A549 treated with AZD2906 at 1 μM for 4 hours (cell line): ENCODE measurements around the gene TUBA1B. TPM values are rescaled to one million over a fixed set of nuclear protein-coding genes. Genes with fewer than 3 reads are reported as not detected.

Experiments used
- total RNA-seq: library from RNA; stranded (reverse); fragments of 200-300 nt; extraction: Qiagen RNA extraction; gene quantifications from 5 replicates; pipeline ENCODE4 v1.2.3, GENCODE V29; 2022

The TUBA1B gene
- 2,296 to 2,496 TPM (median 2,380 TPM) in 5 replicates for total RNA-seq

DNA sequence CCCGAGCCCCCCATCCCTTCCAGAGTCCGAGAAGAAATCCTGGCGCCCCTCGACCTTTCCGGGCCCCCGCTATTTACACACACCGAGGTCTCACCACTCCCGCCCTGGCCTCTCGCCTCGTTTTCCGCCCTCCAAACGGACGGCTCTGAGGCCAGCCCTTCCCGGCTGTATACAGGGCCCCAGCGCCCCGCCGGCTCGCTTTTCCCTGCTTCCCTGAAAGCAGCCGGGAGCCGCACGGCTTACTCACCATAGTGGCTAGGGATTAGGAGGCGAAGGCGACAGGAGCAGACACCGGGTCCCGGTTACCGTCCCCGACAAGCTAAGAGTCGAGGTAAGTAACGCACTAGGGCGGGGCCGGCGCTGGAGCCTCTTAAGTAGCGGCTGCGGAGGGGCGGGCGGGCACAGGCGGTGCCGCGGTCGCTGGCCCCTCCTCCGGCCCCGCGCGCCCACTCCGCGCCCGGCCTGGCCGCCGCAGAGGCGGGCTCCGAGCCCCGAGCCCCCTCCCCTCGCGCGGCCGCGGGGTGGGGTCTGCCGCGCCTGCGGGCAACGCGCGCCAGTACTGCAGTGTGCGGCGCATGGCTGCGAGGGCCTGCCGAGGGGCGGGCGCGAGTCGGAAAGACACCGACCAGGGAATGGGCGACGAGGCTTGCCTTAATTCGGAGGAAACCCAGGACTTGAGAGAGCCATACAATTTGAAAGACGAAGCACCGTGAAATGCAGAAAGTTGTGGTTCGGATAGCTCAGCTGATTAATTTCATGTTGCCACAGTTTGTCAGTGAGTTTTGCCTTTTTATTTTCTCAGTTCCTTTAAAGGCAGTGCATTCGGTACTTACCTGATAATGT, at the start of gene TUBA1B:
TSS of gene TUBA1B (minus strand) at position 345 of the 843 bp plus-strand sequence. CDS start at position 250, 95 bp downstream.

DNA sequence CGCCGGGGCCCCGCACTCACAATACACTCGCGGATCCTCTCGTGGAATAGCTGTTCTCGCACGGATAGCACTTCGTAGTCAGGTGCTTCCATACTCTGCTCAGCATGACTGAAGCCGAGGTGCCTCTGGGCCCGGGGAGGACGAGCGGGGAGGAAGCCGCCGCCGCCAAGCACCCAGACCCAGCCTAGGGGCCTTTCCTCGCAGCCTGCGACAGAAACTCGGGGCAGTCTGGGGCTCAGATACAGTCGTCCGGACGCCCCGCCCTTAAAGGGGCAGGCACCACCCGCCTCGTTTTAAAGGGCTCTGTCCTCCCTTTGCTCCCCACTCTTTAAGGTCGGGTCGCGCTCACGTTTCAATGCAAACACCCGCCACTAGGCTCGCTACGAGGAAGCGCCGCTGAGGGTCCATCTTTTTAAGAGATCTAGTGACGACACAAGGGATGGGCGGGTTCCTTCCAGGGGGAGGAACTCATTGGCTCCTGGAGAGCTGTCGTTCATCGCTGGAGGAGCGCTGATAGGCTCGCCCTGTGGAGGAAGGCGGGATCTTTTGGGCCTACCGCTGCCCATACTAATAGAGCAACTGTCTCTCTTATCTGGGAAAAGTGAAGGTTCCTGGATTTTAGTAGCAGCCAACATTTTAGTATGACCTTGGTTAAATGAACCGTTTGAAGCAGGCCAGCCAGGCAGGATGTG, 20.6 kb downstream of the TUBA1B start, which contains the start of gene LMBR1L:
TSS of gene LMBR1L (minus strand) at position 384 of the 692 bp plus-strand sequence. CDS start at position 92, 292 bp downstream.

DNA sequence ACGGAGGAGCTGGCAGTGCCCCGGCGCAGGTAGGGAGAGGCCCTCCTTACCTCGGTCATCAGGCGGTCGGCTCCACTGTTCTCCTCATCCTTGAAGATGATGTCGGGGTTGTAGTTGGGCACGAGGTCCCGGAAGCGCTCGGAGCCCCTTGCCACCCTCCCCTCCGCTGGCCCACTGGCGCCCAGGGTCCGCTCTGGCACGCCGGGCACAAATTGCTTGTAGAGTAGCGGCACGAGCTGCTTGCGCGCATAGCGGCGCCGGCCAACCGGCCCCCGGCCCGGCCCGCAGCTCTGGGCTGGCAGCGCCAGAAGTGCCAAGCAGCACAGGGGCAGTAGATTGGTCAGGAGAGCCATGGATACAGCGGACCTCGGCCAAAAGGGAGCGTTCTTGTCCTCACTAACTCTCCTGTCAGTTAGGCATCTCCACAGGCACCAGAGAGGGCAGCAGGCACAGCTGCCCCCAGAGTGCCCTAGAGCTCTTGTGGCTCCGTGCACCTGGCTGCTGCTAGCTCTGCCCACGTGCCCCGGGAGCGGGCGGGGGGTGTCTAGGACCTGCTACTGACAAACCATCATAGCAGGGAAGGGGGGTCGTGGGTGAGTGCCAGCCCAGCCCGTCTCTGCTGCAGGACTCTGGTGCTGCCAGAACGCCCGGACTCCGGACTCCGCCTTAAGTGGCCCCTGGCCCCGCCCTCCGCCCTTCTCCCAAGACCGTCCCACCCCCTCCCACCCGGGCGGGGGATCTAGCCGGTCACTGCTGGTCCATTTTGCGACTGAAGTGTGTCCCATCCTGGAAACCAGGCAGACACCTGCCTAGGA, 36.8 kb downstream of the TUBA1B start, which contains the start of gene DHH:
TSS of gene DHH (minus strand) at position 642 of the 815 bp plus-strand sequence. CDS start at position 353, 289 bp downstream.

Other genes with a start within 250 kb of the TUBA1B start
- gene FKBP11, start 205.9 kb downstream of the TUBA1B start, total RNA-seq = 48.4 to 61.7 TPM (median 57.5 TPM) in 5 replicates
- gene ARF3, start 173.9 kb downstream of the TUBA1B start, total RNA-seq = 114 to 159 TPM (median 151 TPM) in 5 replicates
- 1.6 to 2.3 TPM (median 1.9 TPM) in 5 replicates for gene WNT10B, start 159.7 kb downstream of the TUBA1B start, total RNA-seq
- gene WNT1, start 153.1 kb downstream of the TUBA1B start, total RNA-seq = 0.09 to 0.17 TPM (median 0.13 TPM) in 5 replicates
- 0.50 to 0.82 TPM (median 0.66 TPM) in 5 replicates for gene DDN, start 132.0 kb downstream of the TUBA1B start, total RNA-seq
- 39.8 to 43.2 TPM (median 40.2 TPM) in 5 replicates for gene PRKAG1, start 112.6 kb downstream of the TUBA1B start, total RNA-seq
- 28.7 to 38.1 TPM (median 34.0 TPM) in 5 replicates for gene KMT2D, start 70.6 kb downstream of the TUBA1B start, total RNA-seq
- gene RHEBL1, start 61.4 kb downstream of the TUBA1B start, total RNA-seq = 3.2 to 5.1 TPM (median 4.1 TPM) in 5 replicates
- gene DHH, start 36.6 kb downstream of the TUBA1B start, total RNA-seq = not detected in 5 replicates
- gene LMBR1L, start 20.5 kb downstream of the TUBA1B start, total RNA-seq = 13.1 to 18.8 TPM (median 16.6 TPM) in 5 replicates
- gene TUBA1A, start 57.7 kb upstream of the TUBA1B start, total RNA-seq = 195 to 252 TPM (median 234 TPM) in 5 replicates
- 1,559 to 2,017 TPM (median 1,622 TPM) in 5 replicates for gene TUBA1C, start 133.7 kb upstream of the TUBA1B start, total RNA-seq
- gene PRPH, start 163.8 kb upstream of the TUBA1B start, total RNA-seq = 0.82 to 2.1 TPM (median 1.9 TPM) in 5 replicates
- gene TROAP, start 191.9 kb upstream of the TUBA1B start, total RNA-seq = 77.8 to 88.1 TPM (median 86.0 TPM) in 5 replicates
- gene C1QL4, start 205.8 kb upstream of the TUBA1B start, total RNA-seq = 5.9 to 8.0 TPM (median 6.9 TPM) in 5 replicates
- 20.3 to 22.4 TPM (median 21.4 TPM) in 5 replicates for gene DNAJC22, start 215.5 kb upstream of the TUBA1B start, total RNA-seq
- gene SPATS2, start 236.1 kb upstream of the TUBA1B start, total RNA-seq = 27.3 to 35.1 TPM (median 32.6 TPM) in 5 replicates